22Rv1 (cell line): Measurements from ENCODE around the gene JAKMIP1.

ENCODE experiments used
- H3K27ac ChIP-seq: fragments of 450-650 bp; 2 replicates; pipeline ENCODE4 v1.5.1; 2017
- CTCF ChIP-seq: fragments of 450-650 bp; IDR thresholded peaks from 2 replicates; pipeline ENCODE4 v1.5.1; 2017; ENCODE audit warnings: mild to moderate bottlenecking
- ZFX ChIP-seq: fragments of 450-650 bp; IDR thresholded peaks from 2 replicates; pipeline ENCODE4 v1.6.1; 2017; ENCODE audit warnings: antibody characterized with exemption, borderline replicate concordance

The JAKMIP1 gene

DNA sequence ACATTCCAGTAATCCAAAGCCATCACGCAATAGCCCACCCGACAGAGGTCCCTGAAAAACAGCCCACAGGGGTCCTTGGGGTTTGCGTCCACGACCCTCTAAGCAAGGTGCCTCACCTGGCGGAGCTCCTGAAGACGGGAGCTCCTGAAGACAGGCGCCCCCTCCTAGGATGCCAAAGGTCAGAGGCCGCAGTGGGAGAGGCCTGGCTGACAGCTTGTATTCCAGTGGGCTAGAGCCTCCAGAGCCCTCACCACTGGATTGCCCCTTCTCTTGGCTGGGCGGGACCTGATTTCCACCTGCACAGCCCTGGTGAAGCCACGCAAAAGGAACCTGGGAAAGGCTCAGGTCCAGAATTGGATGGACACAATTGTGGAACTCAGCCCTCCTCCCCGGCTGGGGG, 39.6 kb upstream of the JAKMIP1 start:
- TF ChIP-seq CTCF (no peak), ZFX (no peak)
- H3K27ac ChIP-seq, result no peak overlapping the region

- no peak overlapping the region for H3K27ac ChIP-seq
- TF ChIP-seq CTCF, result no peak
- no peak for TF ChIP-seq ZFX
These were observed 39.1 kb upstream of the JAKMIP1 start for GRCh38 chr4:6239486-6239885.

DNA sequence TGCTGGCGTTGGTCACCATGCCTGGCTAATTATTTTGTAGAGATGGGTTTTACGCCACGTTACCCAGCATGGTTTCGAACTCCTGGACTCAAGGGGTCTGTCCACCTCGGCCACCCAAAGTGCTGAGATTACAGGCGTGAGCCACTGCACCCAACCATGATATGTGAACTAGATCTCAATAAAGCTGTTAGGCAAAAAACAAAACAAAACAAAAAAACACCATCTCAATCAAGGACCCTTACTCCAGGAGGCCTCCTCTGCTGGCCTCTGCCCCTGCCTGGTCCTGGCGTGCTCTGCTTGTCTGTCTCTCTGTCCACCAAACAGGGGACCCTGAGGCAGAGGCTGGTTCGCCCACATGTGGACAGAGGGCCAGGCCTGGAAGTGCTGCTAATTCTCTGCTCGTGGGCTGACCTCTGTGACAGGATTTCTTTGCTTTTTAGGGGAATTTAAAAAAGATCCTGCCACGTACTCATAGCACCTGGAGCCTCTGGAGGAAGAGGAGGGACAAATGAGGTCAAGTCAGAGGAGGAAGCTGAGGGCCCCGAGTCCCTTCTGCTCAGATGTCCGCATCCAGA, 36.6 kb upstream of the JAKMIP1 start:
- no peak overlapping the region for H3K27ac ChIP-seq
- TF ChIP-seq CTCF (no peak), ZFX (no peak)

GRCh38 chr4:6235901-6236640, 35.7 kb upstream of the JAKMIP1 start:
- H3K27ac ChIP-seq, result no peak overlapping the region
- TF ChIP-seq ZFX, result no peak
- TF ChIP-seq CTCF, result no peak

DNA sequence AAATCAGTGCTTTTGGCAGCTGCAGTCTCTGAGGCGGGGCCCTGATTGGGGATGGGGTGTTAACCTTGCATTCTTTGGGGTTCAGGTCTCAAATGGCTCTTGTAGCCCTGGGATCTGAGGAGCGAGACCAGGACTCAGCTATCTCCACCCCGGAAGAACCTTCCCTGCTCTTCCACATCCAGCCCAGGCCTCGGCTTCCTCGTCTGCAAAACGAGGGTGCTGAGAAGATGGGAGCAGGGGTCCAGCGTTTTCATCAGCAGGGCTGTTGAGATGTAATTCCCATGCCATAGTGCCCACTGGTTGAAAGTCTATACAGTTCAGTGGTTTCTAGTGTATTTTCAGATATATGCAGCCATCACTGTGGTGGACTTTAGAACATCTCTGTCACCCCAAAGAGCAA, 34.7 kb upstream of the JAKMIP1 start:
- no peak overlapping the region for H3K27ac ChIP-seq
- no peak for TF ChIP-seq ZFX
- no peak for TF ChIP-seq CTCF

DNA sequence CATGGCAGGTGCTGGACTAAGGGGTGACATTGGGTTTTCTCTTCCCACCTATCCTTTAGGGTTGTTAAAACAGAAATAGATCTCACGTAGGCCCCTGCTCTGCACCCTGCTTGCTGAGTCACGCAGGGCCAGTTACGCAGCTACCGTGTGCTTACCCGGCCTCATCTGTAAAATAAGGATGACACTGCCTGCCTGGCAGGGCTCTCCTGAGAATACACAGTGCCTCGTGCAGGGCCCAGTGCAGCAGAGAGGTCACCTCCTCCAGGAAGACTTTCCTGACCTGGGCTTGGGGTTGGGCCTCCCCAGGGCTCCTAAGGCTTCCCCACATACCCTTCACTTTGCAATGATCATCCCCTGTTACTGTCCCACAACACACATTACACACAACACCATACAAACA, 33.6 kb upstream of the JAKMIP1 start:
- no peak for TF ChIP-seq ZFX
- no peak for TF ChIP-seq CTCF
- H3K27ac ChIP-seq, result no peak overlapping the region

GRCh38 chr4:6232836-6233785, 32.8 kb upstream of the JAKMIP1 start:
- no peak overlapping the region for H3K27ac ChIP-seq
- TF ChIP-seq CTCF (no peak), ZFX (no peak)
